IPS-18c (cell line): ENCODE measurements around the gene P4HA1.

Experiments
- H3K4me3 ChIP-seq: 2 replicates; pipeline ENCODE4 v1.7.0; 2013; ENCODE audit warnings: low read depth, mild to moderate bottlenecking, low read length, moderate library complexity; ENCODE audit not compliant: insufficient read depth
- H3K9me3 ChIP-seq: one replicate; pipeline ENCODE4 v1.6.1; 2013; ENCODE audit warnings: mild to moderate bottlenecking, low read length, moderate library complexity; ENCODE audit not compliant: control insufficient read depth, insufficient read depth

The P4HA1 gene

DNA sequence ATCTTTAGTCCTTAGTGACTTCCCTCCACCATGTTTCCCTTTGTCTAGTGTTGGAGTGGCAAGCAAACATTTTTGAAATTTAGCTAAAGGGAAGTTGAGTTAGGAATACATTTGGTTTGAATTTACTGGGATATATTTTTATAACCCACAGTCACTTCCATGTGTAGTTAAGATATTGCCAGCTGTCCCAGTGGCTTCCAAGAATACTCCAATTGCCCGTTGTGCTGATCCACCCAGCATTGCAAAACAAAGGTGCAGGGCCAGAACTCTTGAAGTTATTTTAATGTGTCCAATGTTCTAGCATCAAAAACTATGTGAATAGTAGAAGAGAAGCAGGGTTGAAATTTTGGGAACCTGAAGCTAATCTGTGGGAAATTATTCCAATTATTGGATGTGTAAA is 2.5 kb upstream of the P4HA1 start:
- H3K4me3 ChIP-seq, result no peak overlapping the region
- H3K9me3 ChIP-seq, result no peaks in the 10 kb centered on the region

DNA sequence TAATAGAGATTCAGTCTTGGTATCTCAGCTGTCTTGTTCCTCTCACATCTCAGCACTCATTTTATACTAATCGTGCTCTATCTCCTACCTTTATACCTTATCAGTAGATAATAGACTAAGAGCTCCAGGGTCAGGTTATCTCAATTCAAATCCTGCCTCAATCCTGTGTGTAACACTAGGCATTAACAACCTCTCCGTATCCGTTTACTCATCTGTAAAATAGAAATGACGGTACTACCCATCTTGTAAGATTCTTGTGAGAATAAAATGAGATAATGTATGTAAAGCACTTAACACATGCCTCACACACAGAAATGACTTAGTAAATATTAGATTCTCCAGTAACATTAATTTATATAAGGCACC is 622 bp upstream of the P4HA1 start:
- Histone ChIP-seq H3K4me3 (peak overlapping the region; percentile 94), H3K9me3 (no peaks in the 10 kb centered on the region)

DNA sequence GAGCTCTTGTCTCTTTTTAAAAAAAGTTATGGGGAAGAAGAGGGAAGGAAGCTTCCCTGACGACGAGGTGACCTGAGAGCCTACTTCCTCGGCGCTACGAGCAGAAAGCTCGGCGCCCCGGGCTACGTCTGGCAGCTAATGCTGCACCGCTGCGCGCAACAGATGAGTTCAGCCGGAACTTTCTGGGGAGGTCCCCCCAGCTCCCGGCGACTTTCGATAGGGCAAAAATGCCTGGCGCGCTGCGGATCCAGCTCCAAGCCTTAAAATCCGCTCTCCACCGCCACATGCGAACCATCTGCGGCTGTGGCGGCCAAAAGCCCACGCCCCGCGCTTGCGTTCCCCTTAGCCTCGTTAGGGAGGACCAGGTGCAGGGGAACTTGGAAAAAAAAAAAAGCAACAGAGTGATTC is 621 bp downstream of the P4HA1 start:
- no peaks in the 10 kb centered on the region for H3K9me3 ChIP-seq
- peak overlapping the region; percentile 94 for H3K4me3 ChIP-seq

DNA sequence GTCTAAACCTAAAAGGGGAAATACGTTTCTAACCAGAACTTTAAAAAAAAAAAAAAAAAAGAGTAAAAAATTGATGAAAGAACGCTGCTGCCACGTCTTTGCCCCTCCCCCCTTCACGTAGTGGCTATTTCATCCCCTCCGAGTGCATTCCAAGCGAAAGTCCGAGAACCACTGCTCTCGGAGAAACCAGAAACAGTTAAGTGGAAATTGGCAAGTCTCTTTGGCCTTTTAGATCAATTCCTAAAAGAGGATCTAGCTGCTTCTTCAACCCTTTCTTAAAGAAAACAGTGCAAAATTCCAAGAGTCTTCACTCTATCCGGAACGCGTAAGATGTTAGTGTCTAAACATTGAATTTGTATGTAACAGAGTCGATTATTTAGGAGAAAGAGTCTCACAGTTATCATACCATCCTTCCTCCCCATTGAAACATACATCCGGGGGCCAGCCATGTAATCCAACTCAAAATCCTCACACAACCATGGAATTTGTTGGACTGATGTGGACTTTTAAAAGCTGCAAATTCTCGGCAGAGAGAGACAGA is 1.1 kb downstream of the P4HA1 start:
- Histone ChIP-seq H3K4me3 (peak overlapping the region; percentile 94), H3K9me3 (no peaks in the 10 kb centered on the region)

DNA sequence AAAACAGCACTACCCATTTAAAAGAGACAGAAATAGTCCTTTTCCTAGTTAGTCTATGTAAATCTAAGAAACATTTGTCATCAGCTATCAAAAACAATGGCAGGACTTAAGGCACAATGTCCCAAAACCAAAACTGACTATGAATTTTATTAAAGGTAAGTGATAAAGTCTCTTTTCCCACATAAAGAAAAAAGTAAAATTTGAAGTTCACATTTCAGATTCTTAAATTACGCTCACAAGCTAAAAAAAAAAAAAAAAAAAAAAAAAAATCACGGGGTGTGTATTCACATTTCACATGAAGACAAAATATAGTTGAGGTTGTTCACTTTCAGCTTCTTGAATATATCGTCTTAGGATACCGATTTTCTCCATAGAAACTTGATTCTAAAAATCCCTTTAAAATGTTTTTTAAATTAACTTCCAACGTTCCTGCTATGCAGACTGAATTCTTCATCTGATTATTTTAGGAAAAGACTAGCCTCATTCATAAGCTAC is 1.6 kb downstream of the P4HA1 start:
- Histone ChIP-seq H3K9me3 (no peaks in the 10 kb centered on the region), H3K4me3 (peak overlapping the region; percentile 94; the same call in 1 of the 2 replicates)

DNA sequence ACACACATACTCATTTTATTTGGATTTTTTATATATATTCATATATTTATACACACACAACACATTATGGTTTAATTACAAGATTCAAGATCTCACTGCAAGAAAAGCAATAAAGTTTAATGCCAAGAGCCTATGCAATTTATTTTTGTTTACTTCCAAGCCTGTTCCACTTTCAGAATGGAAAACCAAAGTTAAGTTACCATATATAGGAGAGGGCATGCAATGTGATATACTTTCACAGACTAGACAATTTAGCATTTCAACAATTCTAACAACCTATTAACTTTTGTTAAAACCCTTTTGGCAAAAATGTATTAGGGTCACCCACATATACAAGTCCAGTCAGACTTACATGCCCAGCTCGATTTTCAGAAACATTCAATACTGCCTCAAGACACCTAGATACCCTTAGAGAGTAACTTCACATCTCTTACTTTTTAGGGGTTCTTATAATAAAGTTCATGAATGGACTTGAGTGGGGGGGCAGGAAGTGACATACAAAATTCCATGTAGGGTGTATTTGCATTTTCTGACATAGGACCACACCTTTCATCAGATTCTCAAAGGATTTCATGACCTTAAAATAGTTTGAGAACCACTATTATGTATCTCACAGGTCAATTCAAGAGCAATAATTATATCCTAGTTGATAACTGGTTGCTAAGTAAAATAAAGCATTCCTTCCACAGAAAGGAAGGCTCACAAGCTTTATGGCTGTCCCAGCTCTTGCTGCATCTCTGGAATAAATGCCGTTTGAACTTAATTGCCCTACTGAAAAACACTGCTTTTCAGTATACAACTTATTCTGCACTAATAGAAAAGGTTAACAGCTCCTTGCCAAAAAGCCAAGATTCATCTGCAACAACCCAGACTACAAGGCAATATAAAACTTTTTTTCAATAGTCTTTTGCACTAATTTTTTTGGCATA is 2.5 kb downstream of the P4HA1 start:
- Histone ChIP-seq H3K9me3 (no peaks in the 10 kb centered on the region), H3K4me3 (no peak overlapping the region)

DNA sequence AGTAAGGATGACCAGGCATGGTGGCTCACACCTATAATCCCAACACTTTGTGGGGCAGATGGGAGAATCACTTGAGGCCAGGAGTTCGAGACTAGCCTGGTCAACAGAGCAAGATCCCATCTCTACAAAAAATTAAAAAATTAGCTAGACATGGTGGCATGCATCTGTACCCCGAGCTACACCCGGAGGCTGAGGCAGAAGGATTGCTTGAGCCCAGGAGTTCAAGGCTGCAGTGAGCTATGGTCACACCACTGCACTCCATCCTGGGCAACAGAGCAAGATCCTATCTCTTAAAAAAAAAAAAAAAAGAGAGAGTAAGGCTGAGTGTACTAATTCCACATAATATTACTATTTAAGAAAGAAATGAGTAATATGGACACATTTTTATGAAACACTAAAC is 3.8 kb downstream of the P4HA1 start:
- H3K4me3 ChIP-seq, result no peak overlapping the region
- no peaks in the 10 kb centered on the region for H3K9me3 ChIP-seq

DNA sequence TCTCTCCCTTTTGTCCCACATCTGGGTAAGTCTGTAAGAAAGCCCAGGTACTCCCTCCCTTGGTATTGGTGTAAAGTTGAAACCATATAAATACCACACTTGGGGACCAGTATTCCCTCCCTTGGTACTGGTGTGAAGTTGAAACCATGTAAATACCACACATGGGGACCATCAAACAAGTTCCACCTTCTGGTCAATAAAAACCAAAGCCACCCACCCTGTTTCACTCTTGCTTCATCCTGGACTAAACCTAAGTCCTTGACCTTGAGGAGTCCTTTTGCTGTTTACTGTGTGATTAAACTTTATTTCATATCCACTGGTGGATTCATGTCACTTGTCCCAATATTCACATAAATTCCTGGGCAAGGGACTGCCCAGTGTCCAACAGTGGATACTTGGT is 8.4 kb downstream of the P4HA1 start:
- H3K9me3 ChIP-seq, result no peaks in the 10 kb centered on the region
- H3K4me3 ChIP-seq, result no peak overlapping the region

DNA sequence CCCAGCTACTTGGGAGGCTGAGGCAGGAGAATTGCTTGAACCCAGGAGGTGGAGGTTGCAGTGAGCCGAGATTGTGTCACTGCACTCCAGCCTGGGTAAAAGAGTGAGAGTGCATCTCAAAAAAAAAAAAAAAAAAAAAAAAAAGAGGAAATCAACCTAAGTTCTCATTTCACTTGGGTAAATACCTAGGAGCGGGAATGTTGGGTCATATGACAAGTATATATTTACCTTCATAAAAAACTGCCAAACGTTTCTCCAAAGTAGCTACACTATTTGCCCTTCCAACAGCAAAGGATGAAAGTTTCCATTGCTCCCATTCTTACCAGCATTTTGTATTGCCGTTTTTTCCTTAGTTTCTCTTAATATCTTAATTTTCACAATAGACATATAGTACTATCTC is 9.8 kb downstream of the P4HA1 start:
- Histone ChIP-seq H3K9me3 (no peaks in the 10 kb centered on the region), H3K4me3 (no peak overlapping the region)

DNA sequence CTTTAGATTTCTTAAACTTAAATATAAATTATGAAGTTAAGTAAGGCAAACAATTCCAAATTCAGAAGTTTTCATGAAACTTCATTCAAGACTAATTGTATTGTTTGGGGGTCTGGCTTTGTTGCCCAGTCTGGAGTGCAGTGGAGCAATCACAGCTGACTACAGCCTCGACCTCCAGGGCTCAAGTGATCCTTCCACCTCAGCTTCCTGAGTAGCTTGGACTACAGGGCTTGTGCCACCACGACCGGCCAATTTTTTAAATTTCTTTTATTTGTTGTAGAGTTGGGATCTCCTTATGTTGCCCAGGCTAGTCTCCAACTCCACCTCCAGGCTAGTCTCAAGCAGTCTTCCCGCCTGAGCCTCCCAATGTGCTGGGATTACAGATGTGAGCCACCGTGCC is 12.5 kb downstream of the P4HA1 start:
- Histone ChIP-seq H3K9me3 (no peaks in the 10 kb centered on the region), H3K4me3 (no peak overlapping the region)

DNA sequence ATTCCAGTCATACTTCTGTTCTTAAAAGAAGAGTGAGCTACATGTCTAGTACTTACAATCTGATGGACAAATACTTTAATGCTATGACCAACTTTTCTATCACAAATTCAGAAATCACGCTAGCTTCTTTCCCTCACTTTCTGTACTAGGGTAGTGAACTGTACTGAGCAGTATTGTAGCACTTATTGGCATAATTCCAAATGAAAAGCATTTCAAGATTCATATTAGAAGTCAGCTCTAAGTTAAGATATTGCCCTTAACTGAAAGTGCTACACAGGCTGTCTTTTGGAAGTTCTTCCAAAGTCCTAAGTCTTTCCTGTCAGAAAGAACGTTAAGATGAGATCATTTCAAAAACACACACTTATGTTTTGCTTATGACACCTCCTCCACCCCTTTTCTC is 13.4 kb downstream of the P4HA1 start:
- Histone ChIP-seq H3K9me3 (no peaks in the 10 kb centered on the region), H3K4me3 (no peak overlapping the region)

DNA sequence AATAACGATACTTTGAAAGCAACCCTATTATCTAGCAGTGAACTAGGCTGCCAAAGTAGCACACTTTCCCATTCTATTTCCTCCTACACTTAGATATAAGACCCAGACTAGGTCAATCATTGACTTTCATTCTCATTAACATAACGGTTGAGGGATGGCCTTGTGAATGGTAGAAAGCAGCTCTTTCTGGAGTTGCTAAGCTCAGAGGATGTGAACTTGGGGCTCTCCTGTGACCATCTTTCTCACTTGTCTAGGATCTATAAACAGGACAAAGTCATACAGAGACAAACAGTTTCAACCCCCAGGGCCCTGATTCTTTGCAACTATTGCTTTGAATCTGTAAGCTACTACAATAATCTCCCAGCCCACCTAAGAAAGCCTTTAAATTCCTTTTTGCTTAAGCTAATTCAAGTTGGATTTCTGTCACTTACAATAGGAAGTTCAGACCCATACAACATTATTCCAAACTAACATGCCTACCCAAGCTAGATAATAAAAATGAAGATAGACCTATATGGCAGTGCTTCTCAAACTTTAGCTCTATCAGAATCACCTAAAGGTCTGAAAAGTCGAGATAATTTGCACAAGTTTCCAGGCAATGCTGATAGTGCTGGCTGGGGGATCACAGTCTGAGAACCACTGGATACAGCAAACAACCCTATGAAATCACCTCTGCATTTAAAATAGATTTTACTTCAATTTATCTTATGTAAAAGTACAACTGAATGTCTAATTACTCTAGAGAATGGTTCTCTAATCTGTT is 16.7 kb downstream of the P4HA1 start:
- Histone ChIP-seq H3K9me3 (no peaks in the 10 kb centered on the region), H3K4me3 (no peak overlapping the region)

DNA sequence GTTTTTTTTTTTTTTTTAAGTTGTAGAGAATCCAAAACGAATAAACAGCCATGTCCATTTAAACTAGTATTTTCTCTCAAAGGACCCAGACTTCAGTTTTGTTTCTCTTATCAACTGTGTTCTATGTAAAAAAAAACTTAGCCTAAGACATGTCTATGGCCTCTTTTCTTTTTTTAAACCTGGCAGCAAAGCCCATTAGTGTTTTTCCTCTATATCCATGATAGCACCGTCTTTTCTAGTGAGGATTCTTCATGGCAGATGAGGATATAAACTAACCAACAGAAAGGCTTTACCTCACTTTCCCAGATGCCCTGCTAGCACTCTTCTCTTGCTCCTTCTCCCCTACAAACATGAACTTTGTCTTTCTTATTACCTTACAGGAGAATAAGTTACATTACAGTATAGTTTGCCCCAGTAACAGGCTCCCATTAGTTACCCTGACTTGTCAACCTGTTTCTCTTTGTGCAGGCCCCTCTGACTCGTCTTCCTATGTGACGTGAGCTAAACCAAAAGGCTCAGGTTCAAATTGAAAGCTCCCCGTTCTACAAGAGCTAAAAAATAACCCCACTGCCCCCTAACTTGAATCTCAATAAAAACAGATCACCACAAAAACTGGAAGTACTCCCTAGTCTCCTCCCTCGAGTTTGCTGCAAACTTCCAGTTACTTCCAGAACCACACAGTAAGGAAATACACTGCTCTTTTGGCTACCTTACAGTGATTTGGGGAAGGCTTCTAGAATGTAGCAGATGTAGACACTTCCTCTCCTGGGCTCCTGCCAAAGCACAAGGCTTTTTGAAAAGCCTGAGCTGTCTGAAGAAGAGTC is 20.1 kb downstream of the P4HA1 start:
- H3K9me3 ChIP-seq, result no peaks in the 10 kb centered on the region
- H3K4me3 ChIP-seq, result no peak overlapping the region

DNA sequence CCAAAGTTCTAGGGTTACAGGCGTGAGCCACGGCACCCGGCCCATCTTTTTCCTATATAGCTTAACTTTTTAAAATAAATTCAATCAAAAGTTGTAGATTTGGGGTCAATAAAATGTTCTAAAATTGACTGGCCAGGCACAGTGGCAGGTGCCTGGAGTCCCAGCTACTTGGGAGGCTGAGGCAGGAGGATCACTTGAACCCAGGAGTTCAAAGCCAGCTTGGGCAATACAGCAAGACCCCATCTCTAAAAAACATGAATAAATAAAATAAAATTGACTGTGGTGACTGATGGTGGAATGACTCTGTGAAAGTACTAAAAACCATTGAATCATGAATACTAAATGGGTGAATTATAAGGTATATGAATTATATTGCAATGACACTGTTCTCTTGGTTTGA is 20.8 kb downstream of the P4HA1 start:
- H3K4me3 ChIP-seq, result no peak overlapping the region
- no peaks in the 10 kb centered on the region for H3K9me3 ChIP-seq

DNA sequence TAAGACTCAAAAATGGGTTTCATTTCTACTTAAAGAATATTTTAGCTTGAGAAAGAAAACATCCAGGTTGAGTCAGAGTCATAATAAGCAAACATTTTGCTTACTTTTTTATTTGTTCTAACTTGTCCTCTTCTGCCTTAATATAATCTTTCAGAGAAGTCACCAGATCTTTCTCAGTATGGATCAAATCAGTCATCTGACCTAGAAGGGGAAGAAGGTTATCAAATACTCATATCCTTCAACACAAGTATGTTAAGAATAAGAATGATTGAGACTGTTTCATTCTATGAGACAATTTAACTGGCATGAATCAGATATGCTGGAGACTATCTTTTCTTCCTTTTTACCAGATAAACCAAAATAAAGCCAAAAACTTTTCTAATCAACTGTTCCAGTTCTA is 23.0 kb downstream of the P4HA1 start:
- H3K9me3 ChIP-seq, result no peaks in the 10 kb centered on the region
- no peak overlapping the region for H3K4me3 ChIP-seq

DNA sequence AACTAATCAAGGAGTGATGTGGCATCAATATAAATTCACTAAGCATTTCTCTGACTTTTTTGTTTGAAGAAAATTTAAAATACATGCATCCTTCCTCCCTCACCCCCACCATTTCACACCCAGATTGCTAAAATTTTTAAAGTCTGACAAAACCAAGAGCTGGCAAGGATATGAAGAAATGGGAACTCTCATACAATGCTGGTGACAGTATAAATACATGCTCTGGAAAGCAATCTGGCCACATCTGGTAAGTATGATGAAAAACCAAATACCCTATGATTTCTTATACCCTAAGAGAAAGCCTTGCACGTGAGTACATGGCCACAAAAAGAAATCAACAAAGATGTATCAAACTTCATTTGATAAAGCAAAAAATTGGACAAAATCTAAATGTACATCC is 31.2 kb downstream of the P4HA1 start:
- H3K9me3 ChIP-seq, result no peaks in the 10 kb centered on the region
- no peak overlapping the region for H3K4me3 ChIP-seq

DNA sequence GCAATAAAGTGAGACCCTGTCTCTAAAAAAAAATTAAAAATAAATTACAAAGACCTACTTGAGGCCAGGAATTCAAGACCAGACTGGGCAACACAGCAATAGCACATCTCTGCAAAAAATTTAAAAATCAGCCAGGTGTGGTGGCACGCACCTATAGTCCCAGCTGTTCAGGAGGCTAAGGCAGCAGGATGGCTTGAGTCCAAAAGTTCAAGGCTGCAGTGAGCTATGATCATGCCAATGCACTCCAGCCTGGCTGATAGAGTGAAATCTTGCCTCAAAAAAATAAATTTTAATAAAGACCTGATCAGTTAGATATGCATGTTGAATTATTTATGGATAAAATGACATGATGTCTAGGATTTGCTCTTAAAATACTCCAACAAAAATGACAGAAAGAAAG is 34.9 kb downstream of the P4HA1 start:
- Histone ChIP-seq H3K4me3 (no peak overlapping the region), H3K9me3 (no peaks in the 10 kb centered on the region)
